Ovary (tissue), 9 donors: ENCODE measurements around the gene USP49. TPM values are rescaled to one million over a fixed set of nuclear protein-coding genes. Genes with fewer than 3 reads are reported as not detected.
A peak's percentile ranks its signal among the peaks of the same experiment; 100 is the strongest.

Experiments
- DNase-seq, 5 donors: peaks; one replicate each; pipeline ENCODE4 v3.0.0-alpha.2; 2019 to 2020
- H3K27ac ChIP-seq, 2 donors: fragments of 200-600 bp; one replicate each; pipeline versions ENCODE4 v1.5.1 to v1.8.0; 2019 to 2022
- H3K27me3 ChIP-seq: fragments of 200-600 bp; one replicate; pipeline ENCODE4 v1.8.0; 2022
- H3K36me3 ChIP-seq: fragments of 200-600 bp; sonication (generic); one replicate; pipeline ENCODE4 v1.5.1; 2019
- H3K4me1 ChIP-seq: one replicate; pipeline ENCODE4 v1.8.1; 2013; ENCODE audit warnings: mild to moderate bottlenecking, moderate library complexity; ENCODE audit not compliant: insufficient read depth
- H3K4me3 ChIP-seq: fragments of 200-600 bp; sonication (generic); one replicate; pipeline ENCODE4 v1.5.1; 2017
- H3K9me3 ChIP-seq, 2 donors: fragments of 200-600 bp in 1 of 2; sonication (generic) in 1 of 2; one replicate each; pipeline versions ENCODE4 v1.5.1 to v1.8.1; 2013 to 2019; ENCODE audit warnings: mild to moderate bottlenecking in 1 of 2, moderate library complexity in 1 of 2
- EP300 ChIP-seq: sonication (generic); formaldehyde crosslinking; IDR thresholded peaks from one replicate; pipeline ENCODE4 v1.6.1; 2017; ENCODE audit warnings: antibody characterized with exemption
- POLR2A ChIP-seq: fragments of 450-650 bp; IDR thresholded peaks from one replicate; pipeline ENCODE4 v1.6.1; 2017; ENCODE audit warnings: antibody characterized with exemption, mild to moderate bottlenecking, moderate library complexity
- WGBS, 3 donors: extraction: QIAGEN DNeasy Blood & Tissue Kit in 1 of 3; methylation state at CpG; one replicate each; pipeline versions ENCODE4 v1.1.5 to v1.1.7; 2013 to 2017; 5-methylcytosine and 5-hydroxymethylcytosine counted together
- intact Hi-C, 4 donors: fragments of 100-400 bp; cut with DNase I; formaldehyde crosslinking; loops; one replicate each; pipeline versions ENCODE4 v1.11.0 to v1.15.1; 2022 to 2023
- polyA plus RNA-seq, 2 donors: library from polyadenylated mRNA; stranded (reverse); fragments of 200-250 nt in 1 of 2; fragments of 350-450 nt in 1 of 2; fragmentation: Illumina TruSeq in 1 of 2; extraction: RNeasy Lipid Tissue Mini Kit (QIAGEN cat#74804) in 1 of 2; gene quantifications; one replicate each; pipeline ENCODE4 v1.2.3, GENCODE V29; 2013 to 2014
- total RNA-seq, 7 donors: library from RNA; depleted of rRNA in 2 of 7; stranded (reverse); fragments of >200 nt in 2 of 7; fragmentation: NEBNext Ultra II Directional in 3 of 7; extraction: Animal tissue kit (Norgen Biotek cat#: 25700) in 3 of 7; gene quantifications; one replicate each; pipeline versions ENCODE4 v1.1.0 to v1.2.4, GENCODE V29; 2016 to 2023
- TF ChIP-seq, protein P1 (sequence below), 3 donors: fragments of 450-650 bp in 2 of 3; fragments of 200-600 bp in 1 of 3; IDR thresholded peaks; one replicate each; pipeline versions ENCODE4 v1.5.1 to v1.8.0; 2016 to 2022; ENCODE audit warnings: antibody characterized with exemption in 3 of 3, mild to moderate bottlenecking in 1 of 3
- donor health status: DM: no; HTN: no; CAD: no; lungs with moderate emphysema.
- donor health status: DM: no; HTN: no; CAD: no.
- donor health status: Bipolar disorder and iron deficiency.
- donor health status: DM: yes; HTN: yes; CAD: no.
- donor health status: DM: no; HTN: no; CAD: no.
- donor health status: DM: yes; HTN: yes; CAD: no.

The USP49 gene
- total and polyA plus RNA-seq, 9 donors: 2.0 to 5.1 (median 3.1) TPM

DNA sequence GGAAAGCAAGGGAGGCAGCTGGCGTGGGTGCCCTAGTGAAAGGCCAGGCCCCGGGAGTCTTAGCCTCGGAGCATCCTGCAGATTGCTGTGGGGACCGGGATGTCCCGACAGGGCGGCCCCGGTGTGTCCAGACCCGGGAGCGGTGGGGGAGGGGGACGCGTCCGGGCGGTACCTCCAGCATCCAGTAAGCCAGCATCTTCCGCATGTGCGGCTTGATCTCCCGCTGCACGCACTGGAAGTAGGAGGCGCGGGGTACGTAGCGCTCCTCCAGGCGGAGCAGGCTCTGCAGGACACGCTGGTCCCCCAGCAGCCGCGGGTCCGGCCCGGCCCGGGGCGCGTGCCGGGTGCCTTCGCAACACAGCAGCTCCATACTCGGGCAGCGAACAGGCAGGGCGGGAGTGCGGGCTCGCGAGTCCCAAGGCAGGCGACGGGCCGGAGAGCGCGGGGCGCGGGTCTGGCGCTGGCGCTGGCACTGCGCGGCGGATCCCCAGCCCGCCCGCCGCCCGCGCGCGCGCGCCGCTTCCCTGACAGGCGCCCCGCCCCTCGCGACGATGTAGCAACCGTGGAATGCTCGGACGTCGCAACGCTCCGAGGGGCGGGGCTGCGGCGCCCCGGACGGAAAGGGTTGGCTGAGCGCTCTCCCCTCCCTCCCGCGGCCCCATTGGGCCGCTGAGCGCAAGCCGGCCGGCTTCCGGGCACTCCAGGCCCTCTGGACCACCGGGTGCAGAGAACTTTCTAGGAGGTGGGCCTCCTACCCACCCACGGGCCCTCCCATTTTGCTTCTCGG lies 46.3 kb upstream of the USP49 start, which contains the start of gene CCND3:
Gene CCND3, minus strand, starts transcription at position 529 of the 787 bp plus-strand sequence. Its CDS starts 159 bp downstream, at position 370.
- H3K27ac ChIP-seq: peak within 1 kb of the TSS; percentile 29 to 31
- no peaks in the 10 kb centered on the region for H3K27me3 ChIP-seq
- DNase-seq: peak; percentile 87 to 93 (median 89)
- WGBS, 3 donors: 0 to 1% (median 1%) methylated on average over 31 to 87 of the region's 87 CpGs
- H3K9me3 ChIP-seq: no peaks in the 10 kb centered on the region
- peaks cover 10% of the 10 kb centered on the region for H3K4me1 ChIP-seq
- intact Hi-C loops: loop anchor here in 1 of 4 donors (5.0 kb wide), 1 partner anchor 101 kb away; no protein-coding TSS in a partner anchor
- H3K36me3 ChIP-seq: no peaks in the 10 kb centered on the region
- peak within 1 kb of the TSS; percentile 61 for H3K4me3 ChIP-seq
- TF ChIP-seq, protein P1, sequence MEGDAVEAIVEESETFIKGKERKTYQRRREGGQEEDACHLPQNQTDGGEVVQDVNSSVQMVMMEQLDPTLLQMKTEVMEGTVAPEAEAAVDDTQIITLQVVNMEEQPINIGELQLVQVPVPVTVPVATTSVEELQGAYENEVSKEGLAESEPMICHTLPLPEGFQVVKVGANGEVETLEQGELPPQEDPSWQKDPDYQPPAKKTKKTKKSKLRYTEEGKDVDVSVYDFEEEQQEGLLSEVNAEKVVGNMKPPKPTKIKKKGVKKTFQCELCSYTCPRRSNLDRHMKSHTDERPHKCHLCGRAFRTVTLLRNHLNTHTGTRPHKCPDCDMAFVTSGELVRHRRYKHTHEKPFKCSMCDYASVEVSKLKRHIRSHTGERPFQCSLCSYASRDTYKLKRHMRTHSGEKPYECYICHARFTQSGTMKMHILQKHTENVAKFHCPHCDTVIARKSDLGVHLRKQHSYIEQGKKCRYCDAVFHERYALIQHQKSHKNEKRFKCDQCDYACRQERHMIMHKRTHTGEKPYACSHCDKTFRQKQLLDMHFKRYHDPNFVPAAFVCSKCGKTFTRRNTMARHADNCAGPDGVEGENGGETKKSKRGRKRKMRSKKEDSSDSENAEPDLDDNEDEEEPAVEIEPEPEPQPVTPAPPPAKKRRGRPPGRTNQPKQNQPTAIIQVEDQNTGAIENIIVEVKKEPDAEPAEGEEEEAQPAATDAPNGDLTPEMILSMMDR (IDR thresholded peaks at IDR 0.05): peak in 1 of 3 donors; percentile 12
- TF ChIP-seq POLR2A (peak; percentile 12), EP300 (no peak)

DNA sequence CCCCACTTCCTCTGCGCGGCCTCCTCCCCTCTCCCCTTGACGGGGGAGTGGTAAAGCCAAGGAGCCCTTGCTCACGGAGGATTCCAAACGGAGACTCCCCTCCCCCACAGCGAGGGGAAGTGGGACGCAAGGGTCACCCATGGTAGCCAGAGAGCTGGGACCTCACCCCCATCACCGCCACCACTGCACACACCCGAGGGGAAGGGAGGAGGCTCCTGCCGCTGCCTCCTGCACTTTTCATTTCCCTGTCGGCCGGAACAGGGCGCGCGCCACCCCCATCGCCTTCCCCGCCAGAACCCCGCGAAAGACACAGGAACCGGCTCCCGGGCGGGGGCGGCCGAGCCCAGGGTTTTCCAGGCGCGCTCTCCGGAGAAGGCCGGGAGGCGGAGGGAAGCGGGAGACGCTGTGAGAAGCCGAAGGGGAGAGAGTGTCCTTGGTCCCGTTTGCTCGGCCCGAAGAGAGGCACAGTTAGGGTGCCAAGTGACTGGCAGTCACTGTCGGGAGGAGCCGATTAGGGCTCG lies 45.6 kb upstream of the USP49 start:
- Histone ChIP-seq H3K4me3 (peak overlapping the region; percentile 61), H3K9me3 (no peaks in the 10 kb centered on the region), H3K36me3 (no peaks in the 10 kb centered on the region), H3K27ac (peak overlapping the region; percentile 29 to 31), H3K27me3 (no peaks in the 10 kb centered on the region), H3K4me1 (peaks cover 10% of the 10 kb centered on the region)
- intact Hi-C loops: loop anchor here in 1 of 4 donors (5.0 kb wide), 1 partner anchor 101 kb away; no protein-coding TSS in a partner anchor
- DNase-seq: peak; percentile 50 to 74 (median 58)
- 0% methylated on average over 35 to 38 of the region's 38 CpGs for WGBS, 3 donors
- TF ChIP-seq POLR2A (no peak), EP300 (no peak)
- TF ChIP-seq, protein P1 (IDR thresholded peaks at IDR 0.05): no peak

DNA sequence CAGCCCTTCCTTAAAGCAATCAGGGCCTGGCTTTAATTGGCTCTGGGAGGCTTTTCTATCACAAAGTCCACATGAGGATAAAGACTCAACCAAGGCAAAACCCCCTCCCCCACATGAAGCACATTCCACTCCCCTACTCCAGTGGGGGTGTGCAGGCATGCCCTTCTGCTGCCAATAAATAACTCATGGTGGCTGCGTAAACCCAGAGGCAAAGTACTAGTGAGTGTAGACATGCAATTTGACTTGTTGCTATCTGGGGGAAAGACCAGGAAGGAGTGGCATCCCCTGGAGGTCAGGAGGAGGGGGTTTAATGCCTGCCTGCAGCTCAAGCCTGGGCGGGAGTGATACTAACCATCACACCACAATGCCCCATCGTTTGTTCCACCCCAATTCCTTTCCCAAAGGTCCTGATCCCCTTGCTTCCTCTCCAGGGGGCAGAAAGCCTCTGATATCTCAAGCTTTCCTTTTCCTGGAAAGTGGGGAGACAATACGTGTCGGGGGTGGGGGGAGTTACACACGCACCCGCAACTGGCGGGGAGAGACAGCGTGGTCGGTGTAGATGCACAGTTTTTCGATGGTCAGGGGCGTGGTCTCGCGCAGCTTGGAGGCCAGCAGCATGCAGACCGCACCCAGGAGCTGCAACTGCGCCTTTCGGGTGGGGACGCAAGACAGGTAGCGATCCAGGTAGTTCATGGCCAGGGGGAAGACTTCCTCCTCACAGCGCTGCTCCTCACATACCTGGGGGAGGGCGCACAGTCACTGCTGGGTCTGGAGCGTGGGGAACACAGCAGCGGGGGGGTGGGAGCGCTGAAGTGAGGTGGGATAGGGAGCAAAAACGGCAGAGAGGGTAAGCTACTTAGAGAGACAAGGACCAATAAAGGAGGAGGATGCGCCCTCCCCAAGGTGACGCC lies 44.9 kb upstream of the USP49 start:
- no peaks in the 10 kb centered on the region for H3K36me3 ChIP-seq
- H3K9me3 ChIP-seq: no peaks in the 10 kb centered on the region
- no peak for TF ChIP-seq POLR2A
- no peak for TF ChIP-seq EP300
- TF ChIP-seq, protein P1 (IDR thresholded peaks at IDR 0.05): no peak
- no peaks in the 10 kb centered on the region for H3K27me3 ChIP-seq
- intact Hi-C loops: loop anchor here (5.0 to 10.0 kb wide), 3 partner anchors 102 to 155 kb away; partner anchors contain the start of genes PRICKLE4 (in 1 of the 4) and TOMM6 (in 1 of the 4)
- DNase-seq: peak in 2 of 5 donors; percentile 17 to 20
- H3K4me1 ChIP-seq: peaks cover 10% of the 10 kb centered on the region
- peak overlapping the region; percentile 61 for H3K4me3 ChIP-seq
- peak overlapping the region in 1 of 2 donors; percentile 31 for H3K27ac ChIP-seq
- WGBS, 3 donors: 8 to 13% (median 8%) methylated on average over 26 to 27 of the region's 27 CpGs
